Fibroblast of pulmonary artery (primary cell): ENCODE results near the gene MKNK1.

Experiments used
- DNase-seq: peaks from one replicate; pipeline ENCODE4 v3.0.0-alpha.2; 2010; ENCODE audit warnings: low read depth
- H3K4me3 ChIP-seq: replicated peaks from 2 replicates; pipeline ENCODE4 v1.5.1; 2011; ENCODE audit warnings: low read depth, mild to moderate bottlenecking, control low read depth, low read length, moderate library complexity
- CTCF ChIP-seq: IDR thresholded peaks from 2 replicates; pipeline ENCODE4 v1.5.1; 2011; ENCODE audit warnings: mild to moderate bottlenecking, control low read depth, low read length, inconsistent platforms; ENCODE audit errors: missing control alignments

Gene MKNK1

GRCh38 chr1:46563341-46563740 lies 40.7 kb downstream of the MKNK1 start:
- no peak for TF ChIP-seq CTCF
- no peak overlapping the region for H3K4me3 ChIP-seq
- DNase-seq = no peak

GRCh38 chr1:46562498-46562897 lies 41.6 kb downstream of the MKNK1 start:
- TF ChIP-seq CTCF = no peak
- DNase-seq = no peak
- no peak overlapping the region for H3K4me3 ChIP-seq

- TF ChIP-seq CTCF = no peak
- no peak for DNase-seq
- H3K4me3 ChIP-seq = no peak overlapping the region
Measured at GRCh38 chr1:46558966-46559365, 45.1 kb downstream of the MKNK1 start.

GRCh38 chr1:46558141-46558963 lies 45.7 kb downstream of the MKNK1 start:
- no peak for TF ChIP-seq CTCF
- H3K4me3 ChIP-seq = no peak overlapping the region
- no peak for DNase-seq

- TF ChIP-seq CTCF = no peak
- DNase-seq = no peak
Measured at GRCh38 chr1:46557403-46557802, 46.7 kb downstream of the MKNK1 start.

GRCh38 chr1:46556822-46557221 lies 47.2 kb downstream of the MKNK1 start:
- H3K4me3 ChIP-seq = no peak overlapping the region
- TF ChIP-seq CTCF = peak; percentile 9
- DNase-seq = peak; percentile 50

More at GRCh38 chr1:46557403-46557802, 46.7 kb downstream of the MKNK1 start:
- H3K4me3 ChIP-seq = no peak overlapping the region
